Right ventricle myocardium superior (tissue), 1 donor: ENCODE data around the gene CDKL4. TPM values are rescaled to one million over a fixed set of nuclear protein-coding genes. Genes with fewer than 3 reads are reported as not detected.
A peak's percentile ranks its signal among the peaks of the same experiment; 100 is the strongest.
"Not testable (repeated sequence)": the region's sequence is repeated elsewhere in the genome, so short reads cannot be mapped to it uniquely, and the experiment has no call there.

Experiments used
- ATAC-seq: fragments of 200-7000 bp; cut with Tn5 transposase; one replicate; pipeline ENCODE4 v1.9.1; 2020; ENCODE audit warnings: mild to moderate bottlenecking; ENCODE audit not compliant: poor library complexity
- DNase-seq: peaks from one replicate; pipeline ENCODE4 v3.0.0-alpha.2; 2020
- intact Hi-C: fragments of 100-400 bp; cut with DNase I; formaldehyde crosslinking; loops from one replicate; pipeline ENCODE4 v1.11.2; 2022
- total RNA-seq: library from RNA; stranded (reverse); fragmentation: NEBNext Ultra II Directional; extraction: Animal tissue kit (Norgen Biotek cat#: 25700); gene quantifications from one replicate; pipeline ENCODE4 v1.2.1, GENCODE V29; 2021
- donor health status: DM: no; HTN: yes; CAD: no; lungs with severe emphysema.

The CDKL4 gene
- total RNA-seq, 1 donor from 2014 or later = not detected

DNA sequence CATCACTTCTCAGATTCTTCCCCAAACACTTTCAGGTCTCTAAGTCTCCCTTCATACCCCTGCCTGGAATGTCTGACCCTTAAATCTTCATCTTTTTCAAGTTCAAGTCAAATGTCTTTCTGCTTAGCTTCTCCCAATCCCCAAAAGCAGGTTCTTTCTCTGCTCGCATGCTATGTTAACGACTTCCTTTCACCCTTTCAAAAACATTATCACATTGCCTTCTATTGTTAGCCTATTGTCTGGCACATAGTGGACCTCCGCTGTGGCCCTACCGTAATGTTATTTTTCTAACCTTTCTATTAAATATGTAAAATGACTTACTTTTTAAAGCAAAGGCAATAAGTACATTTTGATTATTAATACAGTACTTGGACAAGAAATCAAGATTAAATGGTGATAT lies 2.2 kb downstream of the CDKL4 start:
- intact Hi-C loops = no loop called here
- DNase-seq (no peak), ATAC-seq (peak; percentile 69)

DNA sequence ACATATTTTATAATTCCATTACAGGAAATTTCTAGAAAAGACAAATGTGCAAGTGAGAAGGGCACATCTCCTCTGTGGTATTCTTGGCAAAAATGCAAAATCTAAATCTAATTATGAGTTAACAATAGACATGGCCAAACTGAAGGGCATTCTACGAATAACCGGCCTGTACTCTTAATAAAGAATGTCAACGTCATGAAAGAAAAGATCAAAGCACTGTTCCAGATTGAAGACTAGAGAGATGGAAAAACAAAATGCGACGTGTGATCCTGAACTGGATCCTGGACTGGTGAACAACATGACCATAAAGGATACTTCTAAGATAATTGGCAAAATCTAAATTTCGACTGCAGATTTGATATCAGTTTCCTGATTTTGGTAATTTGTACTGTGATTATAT lies 3.0 kb downstream of the CDKL4 start:
- intact Hi-C loops = no loop called here
- ATAC-seq = peak; percentile 22
- DNase-seq = no peak

DNA sequence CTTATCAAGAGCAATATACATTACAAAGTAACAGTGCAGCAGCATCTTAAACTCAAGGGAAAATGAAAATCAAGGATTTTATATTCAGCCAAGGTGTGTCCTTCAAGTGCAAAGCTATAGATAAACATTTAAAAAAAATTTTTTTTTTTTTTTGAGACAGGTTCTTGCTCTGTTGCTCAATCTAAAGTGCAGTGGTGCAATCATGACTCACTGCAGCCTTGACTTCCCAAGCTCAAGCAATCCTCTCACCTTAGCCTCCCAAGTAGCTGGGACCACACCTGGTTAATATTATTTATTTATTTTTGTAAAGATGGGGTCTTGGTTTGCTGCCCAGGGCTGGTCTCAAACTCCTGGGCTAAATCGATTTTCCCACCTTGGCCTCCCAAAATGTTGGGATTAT lies 9.0 kb downstream of the CDKL4 start:
- DNase-seq = no peak
- intact Hi-C loops = loop anchor here (5.0 kb wide), 1 partner anchor 287 kb away; no protein-coding TSS in a partner anchor
- ATAC-seq = no peak

DNA sequence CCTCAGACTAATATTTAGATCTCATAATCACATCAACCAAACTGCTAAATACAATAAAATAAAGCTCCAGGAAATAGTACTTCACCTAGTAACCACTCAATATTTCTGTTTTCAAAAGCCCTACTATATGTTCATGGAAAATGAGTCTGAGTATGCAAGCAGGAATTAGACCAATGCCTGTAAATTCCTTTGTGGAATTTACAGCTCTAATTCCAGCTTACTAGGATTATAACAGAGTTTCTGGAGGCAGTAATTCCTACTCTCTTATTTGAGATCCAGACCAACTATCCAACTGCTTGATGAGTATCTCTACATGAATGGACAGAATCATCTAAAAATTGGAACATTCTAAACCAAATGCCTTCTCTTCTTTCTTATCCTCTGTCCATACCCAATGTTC lies 11.6 kb downstream of the CDKL4 start:
- no peak for ATAC-seq
- DNase-seq = no peak
- intact Hi-C loops = loop anchor here (5.0 kb wide), 1 partner anchor 285 kb away; no protein-coding TSS in a partner anchor

DNA sequence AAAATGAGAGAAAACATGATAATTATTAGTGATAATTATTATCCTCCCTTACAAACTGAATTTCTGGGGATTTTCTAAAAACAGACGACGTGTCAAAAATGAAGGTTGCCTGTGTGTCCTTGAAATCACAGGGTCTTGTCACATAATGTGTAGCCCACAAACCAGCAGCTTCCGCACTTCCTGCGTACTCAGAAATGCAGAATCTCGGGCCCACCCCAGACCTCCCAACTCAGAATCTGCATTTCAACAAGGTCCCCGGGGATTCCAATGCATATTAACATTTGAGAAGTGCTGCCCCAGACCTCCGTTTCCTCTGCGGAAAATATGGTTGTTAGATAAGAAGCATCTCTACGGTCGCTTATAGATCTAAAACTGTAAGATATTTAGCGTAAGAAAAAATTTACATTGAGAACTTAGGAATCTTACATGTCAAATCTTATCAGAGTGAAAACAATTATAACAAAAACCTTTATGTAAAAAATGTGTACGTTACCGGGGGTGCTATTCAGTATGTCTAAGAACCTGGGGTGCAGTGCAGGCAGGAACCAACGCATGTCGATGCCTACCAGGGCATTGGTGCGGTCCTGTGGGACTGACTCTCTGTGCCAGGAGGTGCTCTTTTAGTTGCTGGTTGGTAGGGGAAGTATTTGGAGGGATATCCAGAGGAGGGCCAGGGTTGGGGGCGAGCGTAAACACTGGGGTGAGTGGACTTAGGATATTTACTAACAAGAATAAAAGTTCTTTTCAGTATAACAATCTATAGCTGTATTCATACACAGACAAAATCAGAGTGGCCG lies 15.2 kb downstream of the CDKL4 start:
- ATAC-seq (peak; percentile 71), DNase-seq (no peak)
- intact Hi-C loops = loop anchor here (2.0 kb wide), 2 partner anchors 104 to 170 kb away; no protein-coding TSS in a partner anchor

DNA sequence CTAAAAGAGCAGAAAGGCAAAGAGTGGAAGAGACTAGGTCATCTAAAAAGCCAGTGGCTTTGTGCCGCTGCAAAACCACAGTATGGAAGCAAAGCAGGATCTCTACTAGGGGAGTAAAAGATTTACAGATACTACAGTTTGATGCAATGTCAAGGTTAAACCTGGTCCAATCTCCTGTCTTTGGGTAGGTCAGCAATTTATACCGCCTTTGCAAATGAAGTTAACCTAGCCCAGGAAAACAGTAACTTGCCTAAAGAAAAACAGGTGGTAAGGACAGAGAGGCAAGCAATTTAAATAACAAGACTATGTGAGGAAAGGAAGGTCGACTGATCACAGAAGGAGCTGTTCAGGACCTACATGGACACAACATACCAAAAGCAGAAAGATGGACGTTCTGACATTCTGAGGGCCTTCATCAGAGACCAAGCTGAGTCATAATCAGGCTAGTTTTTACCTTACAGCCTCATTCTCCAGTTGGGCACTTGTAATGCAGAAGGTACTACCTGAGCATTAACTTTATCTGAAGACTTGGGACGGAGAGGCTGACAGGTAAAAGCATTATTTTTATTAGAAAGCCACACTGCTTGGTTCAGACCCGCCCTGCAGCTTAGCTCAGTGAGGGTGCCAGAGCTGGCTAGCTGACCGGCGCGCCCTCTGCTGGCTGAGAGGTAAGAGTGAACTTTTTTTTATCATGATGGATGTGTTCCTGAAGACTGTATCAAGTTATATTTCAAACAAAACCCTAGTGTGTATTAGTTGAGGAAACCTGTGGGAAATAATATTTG lies 15.9 kb downstream of the CDKL4 start:
- intact Hi-C loops = loop anchor here (2.0 kb wide), 2 partner anchors 103 to 169 kb away; no protein-coding TSS in a partner anchor
- peak; percentile 90 for ATAC-seq
- peak; percentile 87 for DNase-seq

DNA sequence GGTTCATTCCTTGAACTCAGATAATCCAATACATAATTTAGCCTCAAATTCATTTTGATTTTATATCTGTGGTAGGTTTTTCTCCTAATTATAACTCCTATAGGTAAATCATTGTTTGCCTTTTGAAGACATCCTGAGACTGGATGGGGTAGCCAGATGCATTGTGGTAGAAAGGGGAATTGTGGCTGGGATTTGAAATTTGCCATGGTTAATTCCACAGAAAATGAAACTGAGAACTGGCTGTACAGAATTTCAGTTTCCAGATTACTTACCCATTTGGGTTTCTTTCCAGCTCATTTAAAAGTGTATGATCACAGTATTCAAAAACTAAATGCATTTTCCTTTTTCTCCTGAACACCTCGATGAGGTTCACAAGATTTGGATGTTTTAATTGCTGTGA lies 18.2 kb downstream of the CDKL4 start:
- ATAC-seq = no peak
- intact Hi-C loops = no loop called here
- DNase-seq = no peak

DNA sequence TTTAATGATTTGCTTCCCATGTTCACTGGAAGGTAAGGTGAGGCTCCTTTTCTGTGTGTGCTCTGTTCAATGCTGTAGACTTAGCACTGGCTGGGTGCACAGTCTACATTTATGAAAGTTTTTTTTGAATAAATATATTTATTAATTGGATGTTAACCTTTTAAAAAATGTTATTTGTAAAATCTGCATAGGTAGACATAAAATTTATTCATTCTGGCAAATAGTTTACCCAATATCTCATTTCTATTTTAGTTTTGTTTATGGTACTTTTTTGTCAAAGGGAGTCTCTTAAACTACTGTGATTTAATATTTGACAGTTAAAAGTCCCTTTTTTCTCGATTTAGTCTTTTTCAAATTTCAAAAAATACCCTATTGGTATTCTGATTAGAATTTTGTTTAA lies 19.9 kb downstream of the CDKL4 start:
- ATAC-seq = no peak
- intact Hi-C loops = no loop called here
- DNase-seq = no peak

DNA sequence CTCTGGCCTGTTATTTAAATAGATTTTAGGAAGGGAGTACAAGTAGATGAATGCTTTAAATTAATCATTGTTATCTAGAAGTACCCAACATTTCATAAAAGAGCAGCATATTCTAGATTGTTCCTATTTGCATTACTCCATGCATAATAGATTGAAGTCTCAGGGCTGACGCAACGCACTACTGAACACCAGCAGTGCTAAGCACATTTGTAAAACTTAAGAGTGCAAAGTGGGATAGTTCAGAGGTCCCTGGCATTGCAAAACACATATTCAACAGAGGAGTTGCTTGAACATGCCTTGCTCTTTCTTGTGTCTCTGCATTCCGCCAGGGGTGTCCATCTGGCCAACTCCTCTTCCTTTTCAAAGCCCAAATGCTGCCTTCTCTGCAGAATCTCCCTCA lies 22.3 kb downstream of the CDKL4 start:
- ATAC-seq (no peak), DNase-seq (no peak)
- intact Hi-C loops = no loop called here

DNA sequence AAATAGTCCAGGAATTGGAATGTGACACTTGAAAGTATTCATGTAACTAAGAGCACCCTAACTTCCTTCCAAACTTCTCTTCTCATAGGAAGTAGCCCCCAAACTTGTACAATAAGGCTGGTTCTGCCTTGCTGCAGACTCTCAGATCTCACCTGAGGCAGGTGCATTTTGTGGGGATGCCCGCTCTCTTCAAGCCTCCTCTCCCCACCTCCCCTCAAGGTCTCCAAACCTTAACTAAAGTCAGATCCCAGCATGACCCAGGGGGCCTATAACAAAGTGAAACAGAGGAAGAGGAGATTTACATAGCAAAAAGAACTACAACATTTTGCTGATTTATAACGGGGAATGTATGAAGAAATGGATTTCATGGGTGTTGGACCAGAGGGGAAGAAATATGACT lies 23.6 kb downstream of the CDKL4 start:
- ATAC-seq (no peak), DNase-seq (no peak)
- intact Hi-C loops = no loop called here

DNA sequence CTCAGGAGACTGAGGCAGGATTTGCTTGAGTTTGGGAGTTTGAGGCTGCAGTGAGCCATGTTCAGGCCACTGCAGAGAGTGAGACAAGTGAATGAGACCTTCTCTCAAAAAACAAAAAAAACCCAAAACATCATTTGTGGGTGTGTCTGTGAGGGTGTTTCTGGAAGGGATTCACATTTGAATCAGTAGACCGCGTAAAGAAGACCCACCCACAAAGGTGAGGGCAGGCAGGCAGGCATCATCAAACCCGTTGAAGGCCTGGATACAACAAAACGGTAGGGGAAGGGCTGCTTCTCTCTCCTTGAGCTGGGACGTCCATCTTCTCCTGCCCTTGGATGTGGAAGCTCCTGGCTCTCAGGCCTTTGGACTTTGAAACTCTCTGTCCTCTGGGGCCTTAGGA lies 25.4 kb downstream of the CDKL4 start:
- ATAC-seq (no peak), DNase-seq (no peak)
- intact Hi-C loops = no loop called here

DNA sequence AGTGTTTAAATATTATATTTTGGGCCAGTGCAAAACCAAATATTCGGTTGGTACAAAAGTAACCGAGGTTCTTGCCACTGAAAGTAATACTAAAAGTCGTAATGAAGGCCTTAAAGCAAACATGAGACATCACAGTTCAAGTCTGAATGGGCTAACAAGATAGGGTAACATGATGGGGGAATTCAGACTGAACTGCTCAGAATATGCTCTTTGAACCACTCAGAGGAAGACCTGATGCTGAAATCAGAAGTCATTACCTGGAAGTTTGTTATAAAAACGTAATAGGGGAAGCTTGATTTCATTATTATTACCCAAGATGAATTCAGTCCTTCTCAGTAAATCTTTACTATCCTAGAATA lies 26.6 kb downstream of the CDKL4 start:
- DNase-seq = no peak
- intact Hi-C loops = no loop called here
- no peak for ATAC-seq

DNA sequence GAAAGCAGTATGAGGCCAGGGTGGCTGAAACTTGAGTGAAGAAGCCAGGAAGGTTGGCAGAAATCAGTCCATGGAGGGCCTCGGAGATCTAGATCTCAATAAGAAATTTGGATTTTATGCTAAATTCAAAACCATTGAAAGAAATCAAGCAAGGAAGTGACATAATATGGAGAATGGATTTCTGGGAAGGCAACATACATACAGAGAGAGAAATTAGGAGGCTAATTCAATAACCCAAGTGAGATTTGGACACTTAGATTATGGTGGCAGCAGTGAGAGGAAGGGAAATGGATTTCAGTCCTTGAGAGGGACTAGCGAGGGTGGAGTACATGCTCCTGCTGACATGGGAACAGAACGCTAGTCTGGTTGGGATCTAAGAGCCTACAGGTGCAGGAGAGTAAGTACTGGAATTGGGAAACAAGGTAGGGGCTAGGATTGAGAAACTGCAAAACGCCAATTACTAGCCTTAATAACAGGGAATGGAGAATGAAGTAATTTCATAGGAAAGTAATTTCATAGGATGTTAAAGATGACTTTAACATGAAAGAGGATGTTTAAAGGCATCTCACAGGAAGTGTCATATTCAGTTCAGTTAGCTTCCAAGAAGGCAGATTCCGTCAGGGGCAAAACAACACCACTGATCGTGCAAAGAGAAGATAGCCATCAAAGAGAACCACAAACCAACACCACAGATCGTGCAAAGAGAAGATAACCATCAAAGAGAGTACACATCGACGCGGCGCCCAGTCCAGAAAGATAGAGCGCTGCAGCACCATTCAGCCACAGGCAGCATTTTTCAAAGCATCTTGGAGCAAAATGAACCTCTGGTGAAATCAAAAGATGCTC lies 27.2 kb downstream of the CDKL4 start:
- DNase-seq (no peak), ATAC-seq (no peak)
- intact Hi-C loops = no loop called here

DNA sequence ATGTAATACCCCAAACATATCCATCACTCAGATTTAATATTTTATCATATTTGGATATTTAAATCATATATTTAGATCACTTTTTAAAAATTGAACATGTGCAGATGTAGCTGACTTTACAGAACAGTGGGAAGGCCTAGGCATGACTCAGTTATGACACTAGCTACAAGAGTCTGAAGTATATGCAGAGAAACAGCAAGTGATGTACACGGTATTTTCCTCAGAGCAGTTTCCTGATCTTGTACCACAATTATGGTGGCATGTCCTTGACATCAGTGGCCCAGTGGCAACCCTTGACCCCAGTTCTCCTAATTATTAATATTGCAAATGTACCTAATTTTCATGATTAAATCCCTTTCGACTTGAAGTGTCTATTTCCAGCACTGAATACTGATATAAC lies 28.2 kb downstream of the CDKL4 start:
- intact Hi-C loops = no loop called here
- DNase-seq (no peak), ATAC-seq (no peak)

DNA sequence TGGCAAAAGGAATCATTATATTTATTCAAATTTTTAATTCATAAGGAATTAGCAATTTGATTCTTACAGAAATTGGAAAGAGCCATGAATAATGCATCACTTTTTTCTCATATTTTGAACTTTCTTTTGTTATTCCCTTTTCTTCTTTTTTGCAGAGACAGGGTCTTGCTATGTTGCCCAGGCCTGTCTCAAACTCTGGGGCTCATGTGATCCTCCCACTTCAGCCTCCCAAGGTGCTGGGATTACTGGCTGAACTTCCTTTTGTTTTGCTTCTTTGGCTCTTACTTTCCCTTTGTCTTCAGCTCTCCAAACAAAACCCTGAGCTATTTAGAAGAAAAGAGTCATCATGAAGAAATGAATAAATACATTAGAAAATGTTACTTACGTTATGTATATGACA lies 30.8 kb downstream of the CDKL4 start:
- no peak for DNase-seq
- intact Hi-C loops = no loop called here

DNA sequence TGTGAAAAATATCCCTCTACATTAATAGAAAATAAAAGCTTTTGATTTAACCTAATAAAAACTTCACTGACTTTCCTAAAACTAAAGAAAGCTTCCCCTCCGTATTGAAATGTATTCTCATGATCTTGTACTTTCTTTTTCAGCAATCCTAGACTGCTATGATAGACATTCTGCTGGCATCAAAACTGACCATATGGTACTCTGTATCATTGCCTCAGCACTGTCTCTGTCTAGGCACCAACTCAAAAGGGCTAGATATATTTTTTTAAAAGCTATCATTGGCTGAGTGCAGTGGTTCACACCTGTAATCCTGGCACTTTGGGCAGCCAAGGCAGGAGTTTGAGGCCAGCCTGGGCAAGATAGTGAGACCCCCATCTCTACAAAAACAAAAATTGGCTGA lies 32.9 kb downstream of the CDKL4 start:
- no peak for ATAC-seq
- intact Hi-C loops = no loop called here
- no peak for DNase-seq

More for the DNA sequence above, 30.8 kb downstream of the CDKL4 start:
- ATAC-seq = no peak

DNA sequence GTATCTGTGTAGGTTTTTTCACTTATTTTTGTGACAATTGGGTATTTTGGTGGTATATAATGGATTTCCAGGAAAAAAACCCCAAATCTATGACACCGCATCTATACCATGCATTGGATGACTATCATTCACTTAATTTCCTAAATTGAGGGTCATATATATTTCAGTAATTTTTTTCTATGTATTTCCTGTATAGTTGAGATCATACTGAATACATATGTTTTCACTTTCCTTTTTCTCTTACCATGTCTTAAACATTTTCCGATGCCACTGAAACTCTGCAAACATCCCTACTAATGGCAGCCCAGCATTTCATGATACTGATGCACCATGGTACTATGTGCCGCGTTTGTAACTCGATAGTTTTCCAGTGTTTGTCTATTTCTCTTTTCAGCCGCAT lies 40.4 kb downstream of the CDKL4 start:
- ATAC-seq (no peak), DNase-seq (no peak)
- intact Hi-C loops = no loop called here

DNA sequence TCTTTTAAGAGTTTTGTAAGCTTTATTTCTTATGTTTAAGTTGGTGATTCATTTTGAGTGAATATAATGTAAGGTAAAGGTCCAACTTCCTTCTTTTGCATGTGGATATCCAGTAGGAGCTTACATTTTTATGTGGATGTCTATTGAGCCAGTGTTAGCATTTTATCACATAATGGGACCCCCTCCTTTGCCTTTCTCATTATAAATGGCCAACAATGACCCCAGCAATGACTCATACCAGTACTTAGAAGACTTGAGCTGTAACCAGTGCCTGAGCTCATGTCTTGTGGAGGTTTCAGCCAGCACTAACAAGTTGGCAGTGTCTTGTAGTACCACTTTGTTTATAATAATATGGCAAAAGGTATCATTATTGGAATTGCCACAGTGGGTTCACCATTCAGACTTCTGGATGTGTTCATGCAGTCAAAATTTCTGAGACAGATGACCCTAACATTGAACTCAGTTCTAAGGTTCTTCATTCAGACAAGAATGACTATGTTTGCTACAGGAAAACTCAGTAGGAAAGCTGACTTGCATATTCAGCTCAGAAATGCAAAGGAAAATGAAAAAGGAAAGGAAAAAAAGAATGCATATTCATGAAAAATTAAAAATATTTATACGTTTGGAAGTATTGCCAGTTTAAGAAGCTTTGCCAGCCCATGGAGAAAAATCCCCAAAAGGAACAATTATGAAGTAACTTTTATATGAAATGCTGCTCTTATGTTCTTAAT lies 41.0 kb downstream of the CDKL4 start:
- intact Hi-C loops = no loop called here
- DNase-seq (no peak), ATAC-seq (no peak)

DNA sequence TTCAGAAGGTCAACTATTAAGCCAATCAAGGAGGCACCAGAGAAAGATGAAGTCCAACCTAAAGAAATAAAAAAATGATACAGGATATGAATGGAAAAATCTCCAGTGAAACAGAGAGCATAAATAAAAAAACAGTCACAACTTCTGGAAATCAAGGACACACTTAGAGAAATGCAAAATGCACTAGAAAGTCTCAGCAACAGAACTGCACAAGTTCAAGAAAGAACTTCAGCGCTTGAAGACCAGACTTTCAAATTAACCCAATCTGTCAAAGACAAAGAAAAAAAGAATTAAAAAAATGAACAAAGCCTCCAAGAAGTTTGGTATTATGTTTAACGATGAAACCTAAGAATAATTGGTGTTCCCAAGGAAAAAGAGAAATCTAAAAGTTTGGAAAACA lies 46.8 kb downstream of the CDKL4 start:
- intact Hi-C loops, DNase-seq, ATAC-seq: not testable (repeated sequence)
